Right forelimb (tissue), 1 donor: ENCODE data around the gene SEPTIN7.
"Not testable (repeated sequence)": the region's sequence is repeated elsewhere in the genome, so short reads cannot be mapped to it uniquely, and the experiment has no call there.

Experiments used
- DNase-seq: peaks from one replicate; pipeline ENCODE4 v3.0.0-alpha.2; 2018

The SEPTIN7 gene

GRCh38 chr7:35800718-35801391 lies at the start of gene SEPTIN7:
SEPTIN7 (plus strand) TSS chr7:35801057; CDS start chr7:35801210, 153 bp downstream.
- peak; percentile 99 for DNase-seq

- no peak for DNase-seq
Observed at GRCh38 chr7:35752742-35753141, 48.1 kb upstream of the SEPTIN7 start.

- no peak for DNase-seq
Observed at GRCh38 chr7:35753761-35754603, 46.9 kb upstream of the SEPTIN7 start.

GRCh38 chr7:35754741-35755140 lies 46.1 kb upstream of the SEPTIN7 start:
- no peak for DNase-seq

- no peak for DNase-seq
Observed at GRCh38 chr7:35755711-35756110, 45.1 kb upstream of the SEPTIN7 start.

GRCh38 chr7:35756453-35756852 lies 44.4 kb upstream of the SEPTIN7 start:
- DNase-seq = not testable (repeated sequence)

- no peak for DNase-seq
Observed at GRCh38 chr7:35757574-35757973, 43.3 kb upstream of the SEPTIN7 start.

GRCh38 chr7:35758421-35758820 lies 42.4 kb upstream of the SEPTIN7 start:
- no peak for DNase-seq

- no peak for DNase-seq
Observed at GRCh38 chr7:35760143-35760745, 40.6 kb upstream of the SEPTIN7 start.

GRCh38 chr7:35761871-35762677 lies 38.8 kb upstream of the SEPTIN7 start:
- DNase-seq = no peak

- DNase-seq = no peak
Observed at GRCh38 chr7:35762781-35763180, 38.1 kb upstream of the SEPTIN7 start.

GRCh38 chr7:35768346-35768745 lies 32.5 kb upstream of the SEPTIN7 start:
- no peak for DNase-seq

GRCh38 chr7:35771776-35772175 lies 29.1 kb upstream of the SEPTIN7 start:
- no peak for DNase-seq

GRCh38 chr7:35773994-35774393 lies 26.9 kb upstream of the SEPTIN7 start:
- no peak for DNase-seq

GRCh38 chr7:35776686-35777085 lies 24.2 kb upstream of the SEPTIN7 start:
- no peak for DNase-seq

- DNase-seq = no peak
Observed at GRCh38 chr7:35777121-35777520, 23.7 kb upstream of the SEPTIN7 start.

GRCh38 chr7:35780070-35780469 lies 20.8 kb upstream of the SEPTIN7 start:
- no peak for DNase-seq

- DNase-seq = no peak
Observed at GRCh38 chr7:35781200-35781701, 19.6 kb upstream of the SEPTIN7 start.

GRCh38 chr7:35781767-35782515 lies 18.9 kb upstream of the SEPTIN7 start:
- DNase-seq = no peak

- no peak for DNase-seq
Observed at GRCh38 chr7:35784332-35784731, 16.5 kb upstream of the SEPTIN7 start.

- no peak for DNase-seq
Observed at GRCh38 chr7:35785250-35785649, 15.6 kb upstream of the SEPTIN7 start.

- no peak for DNase-seq
Observed at GRCh38 chr7:35787925-35788324, 12.9 kb upstream of the SEPTIN7 start.
